GM19452 (cell line): ENCODE measurements around the gene C1QTNF3.
"Not testable (repeated sequence)": the region's sequence is repeated elsewhere in the genome, so short reads cannot be mapped to it uniquely, and the experiment has no call there.

Experiments used
- ATAC-seq: cut with Tn5 transposase; IDR thresholded peaks from one replicate; pipeline ENCODE4 v1.9.1; 2021; ENCODE audit not compliant: unreplicated experiment

C1QTNF3 gene

DNA sequence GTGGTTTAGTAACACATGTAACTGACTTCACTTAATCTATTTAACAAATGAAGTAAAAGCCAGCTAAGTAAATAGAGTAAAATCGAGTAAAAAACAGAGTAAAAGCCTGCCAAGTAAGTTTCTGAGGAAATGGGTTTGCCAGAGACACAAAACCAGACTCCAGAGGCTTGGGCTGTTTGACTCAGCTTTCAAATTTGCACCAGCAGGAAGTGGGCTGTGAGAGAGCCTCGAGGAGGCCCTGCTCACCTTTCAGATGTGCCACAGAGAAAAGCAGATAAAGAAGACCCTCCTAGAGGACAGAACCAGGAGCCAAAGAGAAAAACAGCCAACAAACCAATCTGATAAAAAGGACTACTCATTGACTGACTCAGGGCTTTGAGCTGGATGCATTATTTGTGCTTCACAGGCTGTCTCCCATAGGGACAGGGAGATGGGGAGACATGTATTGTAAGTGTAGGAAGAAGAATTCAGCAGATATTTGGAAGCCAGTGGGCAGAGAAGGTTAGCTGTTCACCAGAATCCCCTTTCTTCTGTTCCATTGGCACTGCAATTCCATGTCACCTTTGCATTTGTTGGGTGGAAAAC is 20.8 kb downstream of the C1QTNF3 start:
- ATAC-seq: peak; percentile 91

GRCh38 chr5:34021334-34021733 is 21.7 kb downstream of the C1QTNF3 start:
- ATAC-seq: no peak

DNA sequence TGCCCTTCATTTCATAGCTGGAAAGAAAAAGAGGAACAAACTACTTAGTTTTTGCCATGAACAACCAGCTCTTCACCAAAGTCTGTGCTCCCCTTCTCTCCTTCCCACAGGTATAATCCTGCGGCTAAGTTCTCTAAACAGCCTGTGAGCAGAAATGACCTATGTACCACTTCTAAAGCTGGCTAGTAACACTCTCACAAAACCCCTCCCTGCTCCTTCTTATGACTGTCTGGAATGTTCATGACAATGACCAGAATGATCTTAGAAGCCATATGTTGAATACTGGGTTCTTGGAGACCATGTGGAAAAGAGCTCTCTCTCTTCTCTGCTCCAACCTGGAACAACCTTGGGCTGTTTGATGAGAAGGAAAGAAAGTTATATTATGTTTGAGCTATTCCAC is 22.3 kb downstream of the C1QTNF3 start:
- no peak for ATAC-seq

- ATAC-seq: no peak
Measured at GRCh38 chr5:34017254-34017653, 25.8 kb downstream of the C1QTNF3 start.

DNA sequence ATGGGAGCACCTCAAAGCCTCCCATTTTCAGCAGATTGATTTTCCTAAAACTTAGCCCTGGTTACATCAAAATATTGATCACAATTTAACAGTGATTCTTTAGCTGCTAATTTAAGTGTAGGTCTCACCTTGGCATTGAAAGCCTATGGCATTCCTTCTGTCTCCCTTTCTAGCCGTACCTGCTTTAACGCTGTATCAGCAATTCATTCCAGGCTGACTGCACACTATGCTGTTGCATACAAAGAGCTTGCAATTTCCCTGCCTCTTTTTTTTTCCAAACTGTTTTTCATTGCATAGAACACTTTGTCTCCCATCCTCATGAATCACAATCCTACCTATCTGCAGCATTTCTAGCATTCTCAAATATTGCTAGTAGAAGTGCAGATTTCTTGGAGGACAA is 26.3 kb downstream of the C1QTNF3 start:
- no peak for ATAC-seq

GRCh38 chr5:34016222-34016621 is 26.8 kb downstream of the C1QTNF3 start:
- ATAC-seq: no peak

DNA sequence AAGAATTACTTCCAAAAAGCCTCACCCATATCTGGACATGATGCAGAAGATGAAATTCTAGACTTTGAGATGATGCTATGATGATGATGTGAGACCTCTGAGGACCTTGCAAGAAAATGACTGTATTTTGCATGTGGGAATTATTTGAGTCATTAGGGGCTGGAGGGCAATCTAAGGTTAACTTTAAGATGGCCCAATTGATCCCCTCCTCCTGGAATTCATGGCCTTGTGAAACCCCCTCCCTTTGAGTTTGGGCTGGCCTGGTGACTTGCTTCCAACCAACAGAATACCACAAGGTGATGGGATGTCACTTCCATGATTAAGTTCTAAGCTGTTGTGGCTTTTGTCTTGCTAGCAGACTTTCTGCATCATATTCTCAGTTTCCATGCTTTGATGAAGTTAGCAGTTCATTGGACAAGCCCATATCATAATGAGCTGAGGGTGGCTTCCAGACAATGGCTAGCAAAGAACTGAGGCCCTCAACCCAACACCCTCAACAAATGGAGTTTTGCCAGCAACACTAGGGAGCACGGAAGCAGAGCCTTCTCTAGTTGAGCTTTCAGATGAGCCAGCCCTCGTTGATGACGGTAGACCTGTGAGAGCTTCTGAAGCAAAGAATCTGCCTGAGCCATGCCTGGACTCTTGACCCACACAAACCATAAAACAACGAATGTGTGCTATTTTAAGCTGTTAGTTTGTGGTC is 27.7 kb downstream of the C1QTNF3 start:
- ATAC-seq: no peak

- ATAC-seq: no peak
Measured at GRCh38 chr5:34014626-34015025, 28.4 kb downstream of the C1QTNF3 start.

DNA sequence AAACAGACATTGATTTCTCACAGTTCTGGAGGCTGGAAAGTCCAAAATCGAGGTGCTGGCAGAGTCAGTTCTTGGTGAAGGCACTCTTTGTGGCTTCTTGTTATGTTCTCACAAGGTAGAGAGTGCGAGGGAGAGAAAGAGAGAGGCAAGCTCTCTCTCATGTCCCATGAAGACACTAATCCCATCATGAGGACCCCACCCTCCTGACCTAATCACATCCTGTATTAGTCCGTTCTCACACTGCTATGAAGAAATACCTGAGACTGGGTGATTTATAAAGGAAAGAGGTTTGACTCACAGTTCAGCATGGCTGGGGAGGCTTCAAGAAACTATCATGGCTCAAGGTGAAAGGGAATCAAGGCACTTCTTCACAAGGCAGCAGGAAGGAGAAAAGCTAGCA is 29.5 kb downstream of the C1QTNF3 start:
- no peak for ATAC-seq

- ATAC-seq: no peak
Measured at GRCh38 chr5:34012791-34013190, 30.2 kb downstream of the C1QTNF3 start.

DNA sequence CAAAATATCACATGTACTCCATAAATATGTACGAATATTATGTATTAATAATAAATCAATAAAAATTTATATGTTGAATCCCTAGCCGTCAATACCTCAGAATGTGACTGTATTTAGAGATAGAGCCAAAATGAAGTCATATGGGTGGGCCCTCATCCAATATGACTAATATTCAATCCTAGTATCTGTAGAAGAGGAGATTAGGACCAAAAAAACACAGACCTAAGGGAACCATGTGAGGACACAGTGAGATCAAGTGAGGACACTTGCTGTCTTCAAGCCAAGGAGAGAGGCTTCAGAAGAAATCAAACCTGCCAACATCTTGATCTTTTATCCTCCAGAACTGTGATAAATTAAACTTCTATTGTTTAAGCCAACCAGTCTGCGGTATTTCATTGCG is 31.5 kb downstream of the C1QTNF3 start:
- no peak for ATAC-seq

DNA sequence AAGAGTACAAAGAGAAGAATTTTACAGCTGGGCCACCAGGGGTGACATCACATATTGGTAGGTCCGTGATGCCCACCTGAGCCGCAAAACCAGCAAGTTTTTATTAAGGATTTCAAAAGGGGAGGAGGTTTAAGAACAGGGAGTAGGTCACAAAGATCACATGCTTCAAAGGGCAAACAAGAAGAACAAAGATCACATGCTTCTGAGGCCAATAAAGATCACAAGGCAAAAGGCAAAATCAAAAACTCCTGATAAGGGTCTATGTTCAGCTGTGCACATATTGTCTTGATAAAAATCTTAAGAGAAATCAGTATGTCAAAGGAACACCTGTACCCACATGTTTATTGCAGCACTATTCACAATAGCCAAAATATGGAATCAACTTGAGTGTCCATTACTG is 32.9 kb downstream of the C1QTNF3 start:
- ATAC-seq: not testable (repeated sequence)

DNA sequence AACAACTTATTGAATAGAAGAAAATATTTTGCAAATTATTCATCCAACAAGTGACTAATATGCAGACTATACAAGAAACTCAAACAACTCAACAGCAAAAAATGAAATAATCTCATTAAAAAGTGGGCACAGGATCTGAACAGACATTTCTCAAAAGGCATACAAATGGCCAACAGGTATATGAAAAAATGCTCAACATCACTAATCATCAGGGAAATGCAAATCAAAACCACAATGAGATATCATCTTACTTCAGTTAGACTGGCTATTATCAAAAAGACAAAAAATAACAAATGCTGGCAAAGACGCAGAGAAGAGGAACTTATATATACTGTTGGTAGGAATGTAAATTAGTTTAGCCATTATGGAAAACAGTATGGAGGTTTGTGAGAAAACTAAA is 33.4 kb downstream of the C1QTNF3 start:
- ATAC-seq: no peak

DNA sequence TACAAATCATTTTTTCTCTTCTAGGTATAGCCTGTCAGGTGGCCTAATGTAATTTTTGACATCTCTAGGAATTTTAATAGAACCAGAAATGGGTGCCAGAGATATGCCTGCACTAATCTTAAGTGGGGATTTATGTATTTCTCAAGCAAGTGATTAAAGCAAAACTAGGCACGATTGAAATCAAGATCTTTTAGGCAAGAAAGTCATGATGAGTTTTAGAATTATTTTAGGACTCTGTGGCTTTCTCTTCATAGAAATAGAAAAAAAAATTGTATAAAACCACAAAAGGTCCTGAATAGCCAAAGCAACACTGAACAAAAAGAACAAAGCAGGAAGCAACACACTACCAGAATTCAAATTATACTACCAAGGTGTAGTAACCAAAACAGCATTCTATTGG is 34.2 kb downstream of the C1QTNF3 start:
- no peak for ATAC-seq

GRCh38 chr5:34007621-34008600 is 35.1 kb downstream of the C1QTNF3 start, which contains the start of gene AMACR:
TSS of gene AMACR (minus strand) at chr5:34008050. CDS start at chr5:34008019, 31 bp downstream.
- peak; percentile 91 for ATAC-seq

DNA sequence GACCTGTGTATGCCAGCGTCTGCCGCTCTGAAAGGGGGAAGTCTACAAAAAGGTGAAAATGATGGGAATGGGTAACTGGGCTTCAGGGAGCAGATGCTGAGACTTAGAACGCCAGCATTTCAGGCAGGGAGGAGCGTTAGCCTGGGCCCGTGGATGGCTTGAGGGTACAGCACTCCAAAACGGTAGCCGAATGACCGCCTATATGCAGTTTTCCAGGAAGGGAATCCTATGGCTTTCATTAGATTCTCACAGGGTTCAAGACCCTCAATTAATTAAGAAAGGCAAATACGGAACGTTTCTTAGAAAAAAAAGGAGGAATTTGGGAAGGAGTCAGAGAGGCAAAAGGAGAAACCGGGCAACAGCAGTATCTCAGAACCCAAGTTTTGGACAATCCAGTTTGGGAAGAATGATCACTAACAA is 35.8 kb downstream of the C1QTNF3 start:
- ATAC-seq: no peak

DNA sequence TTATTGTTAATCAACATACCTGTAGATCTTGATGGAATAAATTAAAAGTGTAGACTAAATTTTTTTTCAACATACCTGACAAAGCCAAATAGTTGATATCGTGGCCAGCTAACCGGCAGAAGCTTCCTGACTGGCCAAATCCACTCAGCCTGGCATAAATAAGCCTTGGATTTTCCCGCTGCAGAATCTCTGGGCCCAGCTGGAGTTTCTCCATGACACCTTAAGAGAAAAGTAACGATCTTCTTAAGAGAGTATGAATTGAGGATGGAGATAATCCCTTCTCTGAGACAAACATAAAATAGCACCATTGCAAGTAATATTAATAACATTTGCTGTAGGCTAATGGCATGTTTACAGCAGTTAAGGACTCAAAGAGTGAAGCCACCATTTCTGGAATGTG is 37.3 kb downstream of the C1QTNF3 start:
- no peak for ATAC-seq

DNA sequence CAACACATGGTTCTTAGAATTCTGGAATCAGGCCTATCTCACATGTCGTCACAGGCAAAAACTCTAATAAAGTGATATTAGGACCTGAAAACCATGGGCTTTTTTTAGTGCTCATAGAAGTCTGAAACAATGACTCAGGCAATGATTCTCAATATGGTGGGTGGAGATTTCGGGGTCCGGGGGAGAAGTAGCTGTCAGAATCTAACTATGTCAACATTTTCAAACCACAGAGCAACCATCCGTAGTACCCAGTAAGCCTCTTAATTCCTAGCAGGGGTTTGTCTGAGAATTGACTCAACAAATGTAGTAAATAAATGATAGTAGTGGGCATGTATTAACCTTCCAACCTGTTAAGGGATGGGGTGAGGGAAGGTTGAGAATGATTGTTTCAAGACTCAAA is 37.8 kb downstream of the C1QTNF3 start:
- no peak for ATAC-seq

DNA sequence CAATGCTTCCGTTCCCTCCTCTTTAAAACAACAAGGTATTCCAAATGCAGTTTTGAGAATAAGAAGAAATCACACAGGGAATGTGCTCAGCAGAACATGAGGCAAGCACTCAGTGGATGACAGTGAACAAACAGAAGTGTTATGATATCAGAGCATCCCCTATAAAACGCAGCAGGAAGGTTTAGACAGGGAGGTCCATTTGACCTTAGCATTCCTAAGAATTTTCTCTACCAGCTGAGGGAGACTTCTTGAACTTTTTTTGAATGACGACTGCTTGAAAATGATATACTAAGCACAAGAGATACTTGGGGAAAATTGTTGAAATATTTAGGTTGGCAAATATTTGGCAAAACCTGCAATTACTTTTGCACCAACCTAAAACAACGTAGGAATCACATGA is 39.1 kb downstream of the C1QTNF3 start:
- ATAC-seq: no peak

- ATAC-seq: no peak
Measured at GRCh38 chr5:34002629-34003328, 40.2 kb downstream of the C1QTNF3 start.

DNA sequence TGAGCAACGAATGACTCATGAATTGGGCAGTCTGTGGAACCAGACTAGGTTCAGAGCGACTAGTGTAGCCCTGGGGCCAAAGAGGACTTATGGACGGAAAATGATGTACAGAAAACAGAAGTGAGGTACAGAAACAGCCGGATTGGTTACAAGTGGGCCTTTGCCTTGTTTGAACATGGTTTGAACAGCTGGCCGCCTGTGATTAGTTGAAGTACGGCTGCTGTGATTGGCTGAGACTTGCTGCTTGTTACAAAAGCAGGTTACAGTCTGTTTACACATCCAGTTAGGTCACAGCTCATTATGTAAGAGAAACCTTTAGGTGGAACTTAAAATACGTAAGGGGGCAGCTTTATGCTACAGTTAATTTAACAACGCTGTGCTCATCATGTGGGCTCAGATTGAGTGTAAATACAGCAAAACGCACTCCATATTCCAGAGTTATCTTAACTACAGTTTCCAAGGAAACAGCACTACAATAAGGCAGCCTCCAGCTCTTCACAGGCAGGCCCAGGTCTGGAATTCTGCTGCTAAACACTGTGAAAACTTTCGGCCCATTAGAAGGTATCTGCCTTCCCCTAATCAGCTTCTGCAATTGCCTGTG is 41.7 kb downstream of the C1QTNF3 start:
- ATAC-seq: no peak
